ENCODE results near the gene SEMA4D. TPM values are rescaled to one million over a fixed set of nuclear protein-coding genes. Genes with fewer than 3 reads are reported as not detected.

SEMA4D gene
- total RNA-seq, 1 donor from 2014 or later: 12.3 TPM

DNA sequence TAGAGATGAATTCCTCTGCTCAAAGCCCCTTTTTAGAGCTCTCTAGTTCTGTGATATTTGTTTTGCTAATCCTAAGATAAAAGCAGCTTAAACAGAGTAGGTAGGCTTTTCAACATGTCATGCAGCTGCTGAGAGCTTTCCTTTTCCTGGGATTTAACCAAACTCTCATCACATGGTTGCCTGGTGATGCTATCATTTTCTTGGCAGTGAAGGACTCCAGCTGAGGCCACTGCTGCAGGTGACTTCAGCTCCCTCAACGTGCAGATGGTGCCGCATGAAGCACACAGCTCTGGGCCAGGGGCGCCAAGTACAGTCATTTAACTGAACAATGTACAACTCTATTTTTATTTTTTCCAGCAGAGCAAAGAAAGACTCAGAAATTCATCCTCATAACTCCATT is 137.4 kb downstream of the SEMA4D start:
- no peak for TF ChIP-seq CTCF (conservative IDR thresholded peaks at IDR 0.05; ENCODE audit: low read depth, low read length)
- no peak for DNase-seq (ENCODE audit: low read depth)
- H3K4me3 ChIP-seq (ENCODE audit: low read depth, low read length): no peak overlapping the region

- no peak for TF ChIP-seq CTCF (conservative IDR thresholded peaks at IDR 0.05; ENCODE audit: low read depth, low read length)
- DNase-seq (ENCODE audit: low read depth): no peak
- H3K4me3 ChIP-seq (ENCODE audit: low read depth, low read length): no peak overlapping the region
Measured at GRCh38 chr9:89359751-89360261, 138.1 kb downstream of the SEMA4D start.

- no peak for TF ChIP-seq CTCF (conservative IDR thresholded peaks at IDR 0.05; ENCODE audit: low read depth, low read length)
- no peak for DNase-seq (ENCODE audit: low read depth)
- H3K4me3 ChIP-seq (ENCODE audit: low read depth, low read length): no peak overlapping the region
Measured at GRCh38 chr9:89358985-89359384, 138.9 kb downstream of the SEMA4D start.

- no peak for TF ChIP-seq CTCF (conservative IDR thresholded peaks at IDR 0.05; ENCODE audit: low read depth, low read length)
- H3K4me3 ChIP-seq (ENCODE audit: low read depth, low read length): no peak overlapping the region
- DNase-seq (ENCODE audit: low read depth): no peak
Measured at GRCh38 chr9:89358376-89358916, 139.5 kb downstream of the SEMA4D start.

DNA sequence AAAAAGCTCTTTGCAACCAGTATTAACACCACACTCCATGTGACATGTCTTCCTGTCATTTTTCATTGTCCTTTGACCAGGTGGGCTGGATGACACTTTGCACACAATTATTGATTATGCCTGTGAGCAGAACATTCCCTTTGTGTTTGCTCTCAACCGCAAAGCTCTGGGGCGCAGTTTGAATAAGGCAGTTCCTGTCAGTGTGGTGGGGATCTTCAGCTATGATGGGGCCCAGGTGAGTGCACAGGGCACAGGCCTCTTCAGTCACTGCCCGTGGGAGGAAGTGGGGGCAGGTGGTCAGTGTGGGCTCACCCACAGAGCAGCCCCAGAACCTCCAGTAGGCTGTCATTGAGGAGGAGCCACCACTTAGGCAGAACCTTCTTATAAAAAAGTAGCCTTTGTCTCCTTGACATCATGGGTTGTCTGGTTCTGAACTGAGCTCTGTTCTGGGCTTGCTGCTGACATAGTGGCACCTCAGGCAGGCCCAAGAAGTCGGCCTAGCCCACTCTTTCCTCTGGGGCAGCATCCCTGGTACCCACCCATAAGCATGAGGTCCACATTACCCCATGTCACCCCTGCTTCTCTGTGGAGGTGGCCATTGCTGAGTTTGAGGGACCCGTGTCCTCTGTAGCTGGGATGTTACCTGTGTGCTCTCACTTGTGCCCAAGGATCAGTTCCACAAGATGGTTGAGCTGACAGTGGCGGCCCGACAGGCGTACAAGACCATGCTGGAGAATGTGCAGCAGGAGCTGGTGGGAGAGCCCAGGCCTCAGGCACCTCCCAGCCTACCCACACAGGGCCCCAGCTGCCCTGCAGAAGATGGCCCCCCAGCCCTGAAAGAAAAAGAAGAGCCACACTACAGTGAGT is 140.3 kb downstream of the SEMA4D start:
- H3K4me3 ChIP-seq (ENCODE audit: low read depth, low read length): no peak overlapping the region
- no peak for DNase-seq (ENCODE audit: low read depth)
- TF ChIP-seq CTCF (conservative IDR thresholded peaks at IDR 0.05; ENCODE audit: low read depth, low read length): no peak

DNA sequence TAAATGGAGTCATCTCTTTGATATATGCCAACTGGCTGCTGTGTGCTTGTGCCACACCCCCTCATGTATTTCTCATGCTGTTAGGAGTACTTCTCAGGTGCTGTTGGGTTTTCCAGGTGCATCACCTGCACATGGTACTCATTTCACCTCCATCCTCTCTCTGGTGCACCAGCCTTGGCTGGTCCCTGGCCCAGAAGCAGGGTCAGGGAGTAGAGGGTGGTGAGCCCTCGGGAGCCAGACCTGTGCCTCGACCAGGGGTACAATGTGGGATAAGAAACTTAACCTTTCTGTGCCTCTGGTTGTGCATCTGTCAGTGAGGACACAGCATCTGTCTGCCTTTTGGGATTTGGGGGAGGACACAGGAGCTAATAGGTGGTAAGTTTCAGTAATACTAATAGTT is 141.1 kb downstream of the SEMA4D start:
- DNase-seq (ENCODE audit: low read depth): no peak
- no peak for TF ChIP-seq CTCF (conservative IDR thresholded peaks at IDR 0.05; ENCODE audit: low read depth, low read length)
- H3K4me3 ChIP-seq (ENCODE audit: low read depth, low read length): no peak overlapping the region

Measured in epithelial cell of proximal tubule (primary cell).